ENCODE measurements around the gene KCTD1. TPM values are rescaled to one million over a fixed set of nuclear protein-coding genes. Genes with fewer than 3 reads are reported as not detected.

KCTD1 gene
- total and polyA plus RNA-seq, 4 donors: 0.78 to 2.9 (median 2.0) TPM

- TF ChIP-seq MAX (IDR thresholded peaks at IDR 0.05): no peak
- no peak for TF ChIP-seq RXRA (IDR thresholded peaks at IDR 0.05)
- no peak for TF ChIP-seq RAD21 (IDR thresholded peaks at IDR 0.05)
- no peak for TF ChIP-seq HNF4A (conservative IDR thresholded peaks at IDR 0.05)
- TF ChIP-seq YY1 (IDR thresholded peaks at IDR 0.05): no peak
- TF ChIP-seq GABPA (IDR thresholded peaks at IDR 0.05 in 1 of 2, conservative IDR thresholded peaks at IDR 0.05 in 1 of 2): no peak
- TF ChIP-seq SP1 (IDR thresholded peaks at IDR 0.05): no peak
- no peak for TF ChIP-seq HNF4G (IDR thresholded peaks at IDR 0.05)
- no peak for TF ChIP-seq ATF3 (IDR thresholded peaks at IDR 0.05)
- TF ChIP-seq NR2F2 (IDR thresholded peaks at IDR 0.05): no peak
- TF ChIP-seq FOXA2 (IDR thresholded peaks at IDR 0.05): no peak
- H3K9ac ChIP-seq (ENCODE audit: low read depth in 1 of 2, low read length in 2 of 2): no peak overlapping the region
- H3K36me3 ChIP-seq (ENCODE audit: control insufficient read depth in 4 of 4, insufficient read depth in 3 of 4, low read depth in 1 of 4, low read length in 3 of 4): no peaks in the 10 kb centered on the region
- no peak for DNase-seq (ENCODE audit: low spot score)
- H3K27me3 ChIP-seq (ENCODE audit: control insufficient read depth in 4 of 4, insufficient read depth in 4 of 4, low read length in 3 of 4): peaks cover 0 to 4% (median 1%) of the 10 kb centered on the region in 4 donors
- 92% methylated on average over 16 of the region's 16 CpGs for WGBS
- peaks cover 22 to 56% (median 39%) of the 10 kb centered on the region in 4 donors for H3K4me1 ChIP-seq (ENCODE audit: control insufficient read depth in 4 of 4, insufficient read depth in 4 of 4, low read length in 3 of 4)
- H3K27ac ChIP-seq (ENCODE audit: low read depth in 1 of 2, low read length in 2 of 2): no peak overlapping the region
- no peak overlapping the region for H3K4me3 ChIP-seq (ENCODE audit: low read depth in 1 of 3, low read length in 3 of 3)
- H3K9me3 ChIP-seq (ENCODE audit: control insufficient read depth in 4 of 4, low read length in 3 of 4): no peaks in the 10 kb centered on the region
Observed at GRCh38 chr18:26546170-26546874, 2.0 kb downstream of the KCTD1 start.

- no peak for DNase-seq (ENCODE audit: low spot score)
- no peak for TF ChIP-seq ATF3 (IDR thresholded peaks at IDR 0.05)
- WGBS: 67% methylated on average over 7 of the region's 7 CpGs
- H3K4me3 ChIP-seq (ENCODE audit: low read depth in 1 of 3, low read length in 3 of 3): no peak overlapping the region
- H3K27ac ChIP-seq (ENCODE audit: low read depth in 1 of 2, low read length in 2 of 2): no peak overlapping the region
- peaks cover 0 to 1% (median 0%) of the 10 kb centered on the region in 4 donors for H3K27me3 ChIP-seq (ENCODE audit: control insufficient read depth in 4 of 4, insufficient read depth in 4 of 4, low read length in 3 of 4)
- no peak overlapping the region for H3K9ac ChIP-seq (ENCODE audit: low read depth in 1 of 2, low read length in 2 of 2)
- no peaks in the 10 kb centered on the region for H3K36me3 ChIP-seq (ENCODE audit: control insufficient read depth in 4 of 4, insufficient read depth in 3 of 4, low read depth in 1 of 4, low read length in 3 of 4)
- no peaks in the 10 kb centered on the region for H3K9me3 ChIP-seq (ENCODE audit: control insufficient read depth in 4 of 4, low read length in 3 of 4)
- H3K4me1 ChIP-seq (ENCODE audit: control insufficient read depth in 4 of 4, insufficient read depth in 4 of 4, low read length in 3 of 4): peaks cover 20 to 51% (median 36%) of the 10 kb centered on the region in 4 donors
Observed at GRCh38 chr18:26545335-26546123, 2.8 kb downstream of the KCTD1 start.

GRCh38 chr18:26544451-26544850, 3.9 kb downstream of the KCTD1 start:
- no peak overlapping the region for H3K4me3 ChIP-seq (ENCODE audit: low read depth in 1 of 3, low read length in 3 of 3)
- H3K4me1 ChIP-seq (ENCODE audit: control insufficient read depth in 4 of 4, insufficient read depth in 4 of 4, low read length in 3 of 4): peaks cover 13 to 40% (median 26%) of the 10 kb centered on the region in 4 donors
- TF ChIP-seq NR2F2 (IDR thresholded peaks at IDR 0.05) (no peak), RXRA (IDR thresholded peaks at IDR 0.05) (peak in 1 of 2 donors; percentile 6)
- H3K27ac ChIP-seq (ENCODE audit: low read depth in 1 of 2, low read length in 2 of 2): no peak overlapping the region
- no peaks in the 10 kb centered on the region for H3K27me3 ChIP-seq (ENCODE audit: control insufficient read depth in 4 of 4, insufficient read depth in 4 of 4, low read length in 3 of 4)
- H3K9ac ChIP-seq (ENCODE audit: low read depth in 1 of 2, low read length in 2 of 2): no peak overlapping the region
- no peak for DNase-seq (ENCODE audit: low spot score)
- H3K36me3 ChIP-seq (ENCODE audit: control insufficient read depth in 4 of 4, insufficient read depth in 3 of 4, low read depth in 1 of 4, low read length in 3 of 4): no peaks in the 10 kb centered on the region
- H3K9me3 ChIP-seq (ENCODE audit: control insufficient read depth in 4 of 4, low read length in 3 of 4): no peaks in the 10 kb centered on the region
- WGBS: 61% methylated on average over 4 of the region's 4 CpGs

- no peak overlapping the region for H3K9ac ChIP-seq (ENCODE audit: low read depth in 1 of 2, low read length in 2 of 2)
- no peak for DNase-seq (ENCODE audit: low spot score)
- peaks cover 12 to 32% (median 21%) of the 10 kb centered on the region in 4 donors for H3K4me1 ChIP-seq (ENCODE audit: control insufficient read depth in 4 of 4, insufficient read depth in 4 of 4, low read length in 3 of 4)
- no peak overlapping the region for H3K27ac ChIP-seq (ENCODE audit: low read depth in 1 of 2, low read length in 2 of 2)
- H3K36me3 ChIP-seq (ENCODE audit: control insufficient read depth in 4 of 4, insufficient read depth in 3 of 4, low read depth in 1 of 4, low read length in 3 of 4): no peaks in the 10 kb centered on the region
- no peak overlapping the region for H3K4me3 ChIP-seq (ENCODE audit: low read depth in 1 of 3, low read length in 3 of 3)
- WGBS: 24% methylated on average over 1 of the region's 1 CpG
- no peaks in the 10 kb centered on the region for H3K9me3 ChIP-seq (ENCODE audit: control insufficient read depth in 4 of 4, low read length in 3 of 4)
- H3K27me3 ChIP-seq (ENCODE audit: control insufficient read depth in 4 of 4, insufficient read depth in 4 of 4, low read length in 3 of 4): no peaks in the 10 kb centered on the region
- TF ChIP-seq CTCF (IDR thresholded peaks at IDR 0.05; ENCODE audit: low read depth, low read length, missing input control): no peak
- no peak for TF ChIP-seq HNF4A (conservative IDR thresholded peaks at IDR 0.05)
- no peak for TF ChIP-seq MAX (IDR thresholded peaks at IDR 0.05)
- no peak for TF ChIP-seq EGR1 (IDR thresholded peaks at IDR 0.05; ENCODE audit: low read depth in 2 of 2)
- no peak for TF ChIP-seq RAD21 (IDR thresholded peaks at IDR 0.05)
- TF ChIP-seq ZBTB33 (IDR thresholded peaks at IDR 0.05): no peak
- TF ChIP-seq HNF4G (IDR thresholded peaks at IDR 0.05): no peak
- no peak for TF ChIP-seq YY1 (IDR thresholded peaks at IDR 0.05)
- no peak for TF ChIP-seq TAF1 (conservative IDR thresholded peaks at IDR 0.05)
- no peak for TF ChIP-seq GABPA (IDR thresholded peaks at IDR 0.05 in 1 of 2, conservative IDR thresholded peaks at IDR 0.05 in 1 of 2)
Observed at GRCh38 chr18:26543373-26543772, 5.0 kb downstream of the KCTD1 start.
